Measurements from ENCODE around the gene RPRD1A.

- TF ChIP-seq CTCF (IDR thresholded peaks at IDR 0.05) (no peak), ZBTB33 (IDR thresholded peaks at IDR 0.05; ENCODE audit: borderline replicate concordance, low read depth) (no peak), TAF1 (IDR thresholded peaks at IDR 0.05; ENCODE audit: borderline replicate concordance, low read depth, low read length) (no peak), NRF1 (IDR thresholded peaks at IDR 0.05; ENCODE audit: low read depth, low read length) (no peak), POLR2AphosphoS5 (IDR thresholded peaks at IDR 0.05; ENCODE audit: low read depth, low read length) (no peak), USF1 (IDR thresholded peaks at IDR 0.05; ENCODE audit: borderline replicate concordance, low read depth) (no peak), JUND (IDR thresholded peaks at IDR 0.05) (no peak)
Measured at GRCh38 chr18:36074435-36074834, 7.1 kb upstream of the RPRD1A start.

Measured in SK-N-SH (cell line).